ENCODE measurements around the gene SPEN.

The SPEN gene

GRCh38 chr1:15848143-15848928 is 829 bp downstream of the SPEN start (continued):
- TF ChIP-seq SP2 (tag by site-specific recombination; IDR thresholded peaks at IDR 0.05) (0 out of 2 replicates have a peak, but pooled peaks have one; percentile 4), ZNF16 (tag by site-specific recombination; IDR thresholded peaks at IDR 0.05; ENCODE audit: low read depth) (no peak), ZNF132 (tag by site-specific recombination; IDR thresholded peaks at IDR 0.05; ENCODE audit: borderline replicate concordance) (no peak), ZFHX2 (tag by site-specific recombination; conservative IDR thresholded peaks at IDR 0.05) (no peak), ZNF26 (tag by site-specific recombination; IDR thresholded peaks at IDR 0.05) (no peak), ZSCAN23 (tag by site-specific recombination; IDR thresholded peaks at IDR 0.05) (no peak), ZNF398 (tag by site-specific recombination; IDR thresholded peaks at IDR 0.05) (no peak), ZFP37 (tag by site-specific recombination; IDR thresholded peaks at IDR 0.05) (0 out of 2 replicates have a peak, but pooled peaks have one; percentile 23), ZNF837 (tag by site-specific recombination; IDR thresholded peaks at IDR 0.05) (no peak), ZBTB7A (tag by site-specific recombination; IDR thresholded peaks at IDR 0.05; ENCODE audit: low read depth) (0 out of 2 replicates have a peak, but pooled peaks have one; percentile 52), ZFP3 (tag by site-specific recombination; IDR thresholded peaks at IDR 0.05; ENCODE audit: low read depth) (no peak), ZNF561 (tag by site-specific recombination; IDR thresholded peaks at IDR 0.05; ENCODE audit: borderline replicate concordance) (no peak), PRDM4 (tag by site-specific recombination; IDR thresholded peaks at IDR 0.05) (no peak), INSM2 (tag by site-specific recombination; IDR thresholded peaks at IDR 0.05) (no peak), RBAK (tag by site-specific recombination; IDR thresholded peaks at IDR 0.05) (no peak), ZNF274 (IDR thresholded peaks at IDR 0.05; ENCODE audit: low read length) (no peak), ZNF274 (tag by site-specific recombination; IDR thresholded peaks at IDR 0.05; ENCODE audit: borderline replicate concordance) (no peak), KLF9 (tag by site-specific recombination; IDR thresholded peaks at IDR 0.05; ENCODE audit: low read depth) (no peak)
